Measurements from ENCODE around the gene ROBO1.

GRCh38 chr3:79047581-79047980 is 720.2 kb downstream of the ROBO1 start:
- TF ChIP-seq CTCF (IDR thresholded peaks at IDR 0.05) (no peak), EZH2 (IDR thresholded peaks at IDR 0.05) (no peak), EZH2phosphoT487 (IDR thresholded peaks at IDR 0.05) (no peak)
